Measurements from ENCODE around the gene SP2.

DNA sequence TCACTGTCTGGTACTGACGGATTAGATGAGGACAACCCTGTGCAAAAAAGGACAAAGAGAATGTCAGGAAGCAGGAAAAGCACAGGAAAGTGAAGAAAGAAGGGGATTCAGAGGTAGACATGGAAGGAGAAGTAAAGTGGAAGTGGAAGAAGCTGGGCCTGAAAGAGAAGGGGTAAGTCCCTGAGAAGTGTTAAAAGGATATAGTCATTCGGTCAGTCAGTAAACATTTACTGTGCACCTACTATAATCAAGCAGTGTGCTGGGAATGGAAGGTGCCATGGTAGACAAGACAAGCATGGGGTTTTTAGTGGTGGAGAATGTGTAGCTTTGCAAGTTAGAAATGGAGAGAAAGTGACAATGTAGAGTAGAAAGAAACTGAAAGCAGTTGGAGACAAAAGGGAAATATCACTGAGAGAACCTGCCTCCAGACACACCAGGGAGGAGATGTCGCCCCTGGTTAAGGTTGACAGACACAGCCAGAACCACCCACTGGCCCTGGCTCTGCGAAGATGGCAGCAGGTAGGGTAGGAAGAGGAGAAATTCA is 4.4 kb upstream of the SP2 start:
- TF ChIP-seq CTCF (IDR thresholded peaks at IDR 0.05), result no peak
- no peak for TF ChIP-seq POLR2A (IDR thresholded peaks at IDR 0.05)

Data from esophagus squamous epithelium (tissue), 4 donors.